Ramos (cell line): ENCODE data around the gene STRIP1.
"Not testable (repeated sequence)": the region's sequence is repeated elsewhere in the genome, so short reads cannot be mapped to it uniquely, and the experiment has no call there.

Experiments used
- in situ Hi-C: fragments of 300-500 bp; cut with MboI; formaldehyde crosslinking; loops from one replicate; pipeline ENCODE4 v1.14.3; 2022; ENCODE audit warnings: low sequenced_read_pairs; ENCODE audit not compliant: unreplicated experiment

Gene STRIP1

DNA sequence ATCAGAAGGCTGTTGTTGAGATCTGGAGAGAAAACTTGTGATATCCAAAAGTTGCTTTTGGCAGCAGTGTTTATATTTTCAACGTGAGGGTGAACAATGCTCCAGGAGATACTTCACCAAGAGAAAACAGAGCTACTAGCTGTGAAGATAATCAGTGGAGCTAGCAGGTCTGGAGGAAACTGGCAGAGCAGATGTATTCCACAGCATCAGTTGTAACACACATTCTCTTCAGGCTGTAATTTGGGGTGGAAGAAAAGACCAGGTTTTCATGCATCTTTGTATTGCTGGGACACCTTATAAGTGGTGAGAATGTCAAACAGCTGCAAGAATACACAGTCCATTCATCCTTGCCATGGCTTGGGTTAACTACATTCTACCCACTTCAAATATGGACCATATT, 27.9 kb upstream of the STRIP1 start:
- in situ Hi-C loops = no loop called here

- in situ Hi-C loops = no loop called here
These were observed 27.2 kb upstream of the STRIP1 start for GRCh38 chr1:110007046-110007830.

- in situ Hi-C loops = no loop called here
These were observed 25.4 kb upstream of the STRIP1 start for GRCh38 chr1:110008971-110009565.

GRCh38 chr1:110011527-110012041, 22.8 kb upstream of the STRIP1 start:
- in situ Hi-C loops = no loop called here

DNA sequence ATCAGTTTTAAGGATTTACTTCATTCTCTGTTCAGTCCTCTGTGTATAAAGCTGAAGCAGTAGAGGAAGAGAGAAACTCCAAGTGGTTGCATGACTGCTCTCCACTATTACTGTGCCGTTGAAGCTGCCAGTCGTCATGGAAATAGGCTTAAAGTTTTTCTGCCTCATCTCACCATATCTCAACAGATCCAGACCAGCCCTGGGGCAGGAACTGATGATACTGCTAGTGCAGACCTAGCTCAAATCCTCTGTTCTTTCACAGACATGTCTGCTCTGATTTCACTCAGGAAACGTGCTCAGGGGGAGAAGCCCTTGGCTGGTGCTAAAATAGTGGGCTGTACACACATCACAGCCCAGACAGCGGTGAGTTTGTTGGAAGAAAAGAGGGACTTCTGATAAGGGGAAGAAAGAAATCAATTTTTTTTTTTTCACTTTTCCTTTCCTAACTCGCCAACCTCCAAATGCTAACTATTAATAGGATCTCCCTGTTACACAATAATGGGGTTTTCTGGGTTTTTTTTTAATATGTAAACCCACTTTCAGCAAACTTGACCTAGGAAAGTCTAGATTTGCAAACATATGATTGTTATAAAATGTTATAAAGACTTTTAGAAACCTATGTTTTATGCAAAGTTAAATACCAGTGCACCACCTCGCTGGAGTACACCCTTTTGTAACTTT, 22.2 kb upstream of the STRIP1 start:
- in situ Hi-C loops = no loop called here

- in situ Hi-C loops = no loop called here
These were observed 16.6 kb upstream of the STRIP1 start for GRCh38 chr1:110017792-110018191.

- in situ Hi-C loops = no loop called here
These were observed 16.0 kb upstream of the STRIP1 start for GRCh38 chr1:110018396-110018795.

GRCh38 chr1:110019770-110020169, 14.7 kb upstream of the STRIP1 start:
- in situ Hi-C loops = no loop called here

DNA sequence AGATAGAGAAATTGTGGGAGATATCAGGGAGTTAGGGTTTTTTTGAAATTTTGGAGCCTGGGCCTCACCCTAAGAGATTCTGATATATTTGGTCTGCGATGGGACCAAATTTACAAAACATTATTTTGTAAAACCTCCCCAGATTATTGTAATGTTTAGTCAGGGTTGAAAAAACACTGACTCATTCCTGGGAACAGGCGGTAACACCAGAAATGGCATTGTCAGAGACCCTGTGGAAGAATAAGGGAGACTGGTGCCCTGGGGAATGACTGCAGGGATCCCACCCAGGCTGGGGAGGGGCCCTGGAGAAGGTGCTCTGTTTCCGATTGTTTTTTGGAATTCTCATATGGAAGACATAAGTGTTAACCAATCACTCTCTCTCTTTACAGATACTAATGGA, 13.1 kb upstream of the STRIP1 start:
- in situ Hi-C loops = no loop called here

- in situ Hi-C loops = no loop called here
These were observed 9.8 kb upstream of the STRIP1 start for GRCh38 chr1:110024613-110025012.

- in situ Hi-C loops = not testable (repeated sequence)
These were observed 3.7 kb upstream of the STRIP1 start for GRCh38 chr1:110030687-110031086.

DNA sequence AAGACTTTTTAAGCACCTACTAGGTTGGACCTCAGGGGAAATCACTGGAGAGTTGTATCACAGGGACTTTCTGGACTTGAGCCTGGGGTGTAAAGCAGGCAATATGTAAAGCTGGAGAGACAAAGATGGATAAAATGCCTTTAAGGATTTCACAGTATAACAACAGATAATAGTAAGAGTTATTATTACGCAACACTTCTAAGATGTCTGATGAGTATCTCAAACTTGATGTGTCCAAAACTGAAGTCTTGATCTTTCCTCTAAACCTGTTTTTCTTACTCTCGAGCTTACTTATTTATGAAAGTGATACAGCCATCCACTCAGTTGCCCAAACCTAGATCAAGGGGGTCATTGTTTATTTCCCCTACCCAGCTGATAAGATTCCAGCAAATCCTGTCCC, 2.1 kb upstream of the STRIP1 start:
- in situ Hi-C loops = no loop called here

GRCh38 chr1:110033421-110033820, 1.0 kb upstream of the STRIP1 start:
- in situ Hi-C loops = no loop called here

DNA sequence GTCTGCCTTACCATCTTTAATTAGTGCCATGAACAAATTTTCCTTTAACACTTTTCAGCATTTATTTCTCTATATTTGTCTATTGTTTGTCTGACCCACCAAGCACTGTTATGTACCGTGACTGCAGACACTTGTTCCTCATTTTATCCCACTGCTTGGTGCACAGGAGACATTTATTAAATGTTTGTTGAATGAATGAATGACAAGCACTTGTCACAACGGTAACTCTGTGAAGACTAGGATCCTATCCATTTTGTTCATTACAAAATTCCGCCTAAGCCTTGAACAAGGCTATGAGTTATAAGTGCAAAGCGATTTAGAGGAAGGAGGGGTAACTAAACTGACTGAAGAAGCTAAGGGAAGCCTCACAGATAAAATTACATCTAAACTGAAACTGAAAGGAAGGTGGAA, 379 bp upstream of the STRIP1 start:
- in situ Hi-C loops = no loop called here

DNA sequence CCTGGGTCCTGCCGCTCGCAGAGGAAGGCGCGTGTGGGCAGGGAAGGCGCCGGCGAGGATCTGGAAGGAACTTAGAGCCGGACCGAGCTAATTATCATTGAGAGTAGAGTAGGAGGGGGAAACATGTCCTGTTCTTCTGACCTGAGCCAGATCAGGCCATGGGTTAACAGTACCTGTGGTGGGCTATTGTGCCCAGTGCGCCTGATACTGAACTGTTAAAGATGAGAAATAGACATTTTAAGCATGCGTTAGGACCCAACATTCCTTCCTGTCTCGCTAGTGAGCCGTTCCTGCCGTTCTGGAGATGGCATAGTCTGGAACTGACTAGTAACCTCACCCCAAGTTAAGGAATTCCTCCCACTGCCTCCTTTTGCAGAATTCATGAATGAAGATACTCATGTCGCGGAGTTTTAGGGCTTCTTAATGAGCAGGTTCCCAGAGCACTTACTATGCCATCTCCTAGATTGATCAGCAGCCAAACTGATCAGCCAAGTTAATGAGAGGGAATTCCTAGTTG, 870 bp downstream of the STRIP1 start:
- in situ Hi-C loops = no loop called here

GRCh38 chr1:110038271-110038670, 3.8 kb downstream of the STRIP1 start:
- in situ Hi-C loops = no loop called here

GRCh38 chr1:110039641-110040040, 5.2 kb downstream of the STRIP1 start:
- in situ Hi-C loops = no loop called here

- in situ Hi-C loops = no loop called here
These were observed 6.1 kb downstream of the STRIP1 start for GRCh38 chr1:110040548-110040947.

GRCh38 chr1:110043016-110043415, 8.6 kb downstream of the STRIP1 start:
- in situ Hi-C loops = no loop called here

DNA sequence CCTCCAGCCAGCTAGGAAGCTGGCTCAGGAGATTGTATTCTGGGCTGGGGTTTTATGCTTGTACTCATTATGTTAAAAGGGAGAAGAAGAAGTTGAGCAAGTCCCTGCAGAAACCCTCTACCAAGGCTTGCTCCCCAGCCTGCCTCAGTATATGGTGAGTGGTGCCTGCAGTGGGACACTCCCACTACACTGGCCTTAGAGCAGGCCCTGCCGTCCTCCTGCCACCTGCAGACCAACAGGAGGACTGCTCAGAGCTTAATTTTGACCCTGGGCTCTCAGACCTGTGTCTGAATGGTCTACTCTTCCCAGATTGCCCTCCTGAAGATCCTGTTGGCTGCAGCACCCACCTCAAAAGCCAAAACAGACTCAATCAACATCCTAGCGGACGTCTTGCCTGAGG, 13.0 kb downstream of the STRIP1 start:
- in situ Hi-C loops = no loop called here

GRCh38 chr1:110048240-110048639, 13.8 kb downstream of the STRIP1 start:
- in situ Hi-C loops = no loop called here
